PFSK-1 (cell line): ENCODE measurements around the gene ZSCAN1.

Experiments used
- FOXP2 ChIP-seq: optimal IDR thresholded peaks from 2 replicates; pipeline ENCODE3; 2011; ENCODE audit warnings: borderline replicate concordance, control low read depth, inconsistent platforms; ENCODE audit not compliant: insufficient read depth; ENCODE audit errors: extremely low read length, extremely low read depth
- POLR2AphosphoS5 ChIP-seq: IDR thresholded peaks from 2 replicates; pipeline ENCODE4 v1.6.1; 2012; ENCODE audit warnings: low read depth, mild to moderate bottlenecking, control low read depth, low read length, moderate library complexity
- SIN3A ChIP-seq: IDR thresholded peaks from 2 replicates; pipeline ENCODE4 v1.6.1; 2012; ENCODE audit warnings: mild to moderate bottlenecking, low read length, moderate library complexity, borderline replicate concordance; ENCODE audit not compliant: insufficient read depth
- TAF1 ChIP-seq: IDR thresholded peaks from 2 replicates; pipeline ENCODE4 v1.6.1; 2012; ENCODE audit warnings: low read length, control low read depth, borderline replicate concordance; ENCODE audit not compliant: insufficient read depth
- TF ChIP-seq, protein P1 (sequence below), 2 experiments: IDR thresholded peaks; 2 replicates each; pipeline versions ENCODE4 v1.6.1 to v1.8.0; 2011 to 2012; ENCODE audit warnings: low read depth in 2 of 2, low read length in 2 of 2, control low read depth in 1 of 2, inconsistent platforms in 1 of 2, mild to moderate bottlenecking in 1 of 2, moderate library complexity in 1 of 2; ENCODE audit not compliant: insufficient read depth in 1 of 2

Gene ZSCAN1

DNA sequence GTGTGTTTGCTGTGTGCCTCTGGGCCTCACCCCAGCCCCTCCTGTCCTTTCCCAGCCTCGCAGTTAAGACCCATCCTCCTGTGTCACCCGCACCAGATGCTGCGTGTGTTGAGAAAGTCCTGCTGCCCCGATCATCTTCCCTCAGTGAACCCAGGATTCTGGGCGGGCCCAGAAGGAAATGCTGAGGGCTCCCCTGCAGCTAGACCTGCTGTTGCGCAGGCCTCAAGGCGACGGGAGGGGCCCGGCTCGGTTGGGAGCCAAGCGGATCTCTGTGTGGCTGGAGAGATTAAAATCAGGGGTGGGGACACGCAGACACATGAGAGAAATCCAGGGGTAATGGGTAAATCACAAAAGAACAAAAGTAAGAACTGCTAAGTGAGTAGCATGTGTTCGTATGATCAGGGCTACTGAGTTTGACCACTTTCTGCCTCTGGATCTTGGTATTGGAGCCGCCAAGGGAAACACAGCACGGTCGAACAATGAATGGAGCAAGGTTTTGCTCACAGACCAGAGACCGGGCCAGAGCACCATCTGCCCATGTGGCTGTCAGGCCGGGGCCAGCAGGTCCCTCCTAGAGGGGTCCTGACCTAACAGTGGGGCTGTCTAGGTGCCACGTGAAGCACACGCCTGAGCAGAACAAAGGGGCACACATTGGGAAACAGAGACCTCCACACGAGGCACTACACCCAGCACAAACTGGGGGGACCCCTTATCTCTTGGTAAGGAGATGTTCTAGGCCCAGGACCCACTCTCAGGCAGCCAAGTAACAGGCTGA, 7.1 kb downstream of the ZSCAN1 start:
- no peak for TF ChIP-seq FOXP2
- no peak for TF ChIP-seq SIN3A
- no peak for TF ChIP-seq POLR2AphosphoS5
- TF ChIP-seq TAF1 = no peak
- TF ChIP-seq, protein P1, sequence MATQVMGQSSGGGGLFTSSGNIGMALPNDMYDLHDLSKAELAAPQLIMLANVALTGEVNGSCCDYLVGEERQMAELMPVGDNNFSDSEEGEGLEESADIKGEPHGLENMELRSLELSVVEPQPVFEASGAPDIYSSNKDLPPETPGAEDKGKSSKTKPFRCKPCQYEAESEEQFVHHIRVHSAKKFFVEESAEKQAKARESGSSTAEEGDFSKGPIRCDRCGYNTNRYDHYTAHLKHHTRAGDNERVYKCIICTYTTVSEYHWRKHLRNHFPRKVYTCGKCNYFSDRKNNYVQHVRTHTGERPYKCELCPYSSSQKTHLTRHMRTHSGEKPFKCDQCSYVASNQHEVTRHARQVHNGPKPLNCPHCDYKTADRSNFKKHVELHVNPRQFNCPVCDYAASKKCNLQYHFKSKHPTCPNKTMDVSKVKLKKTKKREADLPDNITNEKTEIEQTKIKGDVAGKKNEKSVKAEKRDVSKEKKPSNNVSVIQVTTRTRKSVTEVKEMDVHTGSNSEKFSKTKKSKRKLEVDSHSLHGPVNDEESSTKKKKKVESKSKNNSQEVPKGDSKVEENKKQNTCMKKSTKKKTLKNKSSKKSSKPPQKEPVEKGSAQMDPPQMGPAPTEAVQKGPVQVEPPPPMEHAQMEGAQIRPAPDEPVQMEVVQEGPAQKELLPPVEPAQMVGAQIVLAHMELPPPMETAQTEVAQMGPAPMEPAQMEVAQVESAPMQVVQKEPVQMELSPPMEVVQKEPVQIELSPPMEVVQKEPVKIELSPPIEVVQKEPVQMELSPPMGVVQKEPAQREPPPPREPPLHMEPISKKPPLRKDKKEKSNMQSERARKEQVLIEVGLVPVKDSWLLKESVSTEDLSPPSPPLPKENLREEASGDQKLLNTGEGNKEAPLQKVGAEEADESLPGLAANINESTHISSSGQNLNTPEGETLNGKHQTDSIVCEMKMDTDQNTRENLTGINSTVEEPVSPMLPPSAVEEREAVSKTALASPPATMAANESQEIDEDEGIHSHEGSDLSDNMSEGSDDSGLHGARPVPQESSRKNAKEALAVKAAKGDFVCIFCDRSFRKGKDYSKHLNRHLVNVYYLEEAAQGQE (IDR thresholded peaks at IDR 0.05; ENCODE audit: insufficient read depth in 1 of 2, low read depth in 2 of 2, low read length in 2 of 2) = no peak

DNA sequence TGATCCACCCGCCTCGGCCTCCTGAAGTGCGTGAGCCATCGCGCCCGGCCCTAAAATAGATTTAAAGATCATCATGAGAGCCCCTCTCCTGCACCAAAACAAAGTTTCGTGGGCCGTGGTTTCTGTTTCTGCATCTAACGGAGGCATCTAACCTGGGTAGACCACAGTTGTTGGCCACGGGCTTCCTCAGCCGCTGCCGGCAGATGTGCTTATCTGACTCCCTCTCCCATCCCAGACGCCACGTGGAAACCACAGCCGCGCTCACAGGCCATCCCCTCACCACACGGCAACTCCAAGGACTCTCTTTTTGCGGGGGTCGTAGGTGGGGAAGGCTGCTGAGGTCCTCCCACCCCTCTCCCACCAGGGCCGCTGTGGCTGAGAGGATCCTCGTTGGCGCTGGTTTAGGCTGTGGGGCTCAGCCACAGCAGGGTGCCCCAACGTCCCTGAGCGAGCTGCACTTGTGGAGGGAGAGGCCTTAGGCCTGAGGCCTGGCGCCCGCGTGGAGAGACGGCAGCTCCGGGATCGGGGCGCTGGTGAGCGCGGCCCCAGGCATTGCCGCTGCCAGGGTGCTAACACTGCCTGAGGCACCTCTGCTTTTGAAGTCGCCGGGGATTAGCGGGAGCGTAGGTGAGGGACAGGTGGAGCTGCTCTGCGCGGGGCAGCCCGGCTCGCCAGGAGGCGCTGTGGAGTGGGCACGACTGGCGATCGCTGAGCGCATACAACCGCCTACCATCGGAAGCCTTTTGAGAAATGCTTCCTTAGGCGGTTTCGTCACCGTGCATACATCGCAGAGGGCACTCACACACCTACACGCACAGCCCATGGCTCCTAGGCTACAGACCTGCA, 8.9 kb downstream of the ZSCAN1 start:
- TF ChIP-seq FOXP2 (no peak), POLR2AphosphoS5 (no peak), SIN3A (no peak), TAF1 (no peak)
- TF ChIP-seq, protein P1 (IDR thresholded peaks at IDR 0.05; ENCODE audit: insufficient read depth in 1 of 2, low read depth in 2 of 2, low read length in 2 of 2) = no peak

DNA sequence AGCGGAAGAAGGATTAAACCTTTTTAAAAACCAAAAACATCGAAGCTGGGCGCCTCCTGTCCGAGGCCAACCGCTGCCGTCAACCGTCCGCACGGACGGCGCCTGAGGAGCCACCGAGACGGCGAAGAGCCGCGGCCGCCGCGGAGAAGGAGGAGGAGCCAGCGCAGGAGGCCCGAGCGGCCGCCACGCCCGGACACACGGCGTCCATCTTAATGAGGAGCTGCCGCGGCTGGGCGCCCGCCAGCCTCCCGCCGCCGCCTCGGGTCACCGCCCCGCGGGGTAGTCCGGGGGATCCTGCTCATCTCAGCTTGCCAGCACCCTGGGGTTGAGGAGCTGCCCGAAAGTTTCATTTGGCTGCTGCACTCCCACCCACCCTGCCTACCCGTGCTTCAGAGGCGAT, 10.6 kb downstream of the ZSCAN1 start:
- TF ChIP-seq TAF1 (no peak), FOXP2 (no peak), SIN3A (no peak), POLR2AphosphoS5 (no peak)
- TF ChIP-seq, protein P1 (IDR thresholded peaks at IDR 0.05; ENCODE audit: insufficient read depth in 1 of 2, low read depth in 2 of 2, low read length in 2 of 2) = no peak

DNA sequence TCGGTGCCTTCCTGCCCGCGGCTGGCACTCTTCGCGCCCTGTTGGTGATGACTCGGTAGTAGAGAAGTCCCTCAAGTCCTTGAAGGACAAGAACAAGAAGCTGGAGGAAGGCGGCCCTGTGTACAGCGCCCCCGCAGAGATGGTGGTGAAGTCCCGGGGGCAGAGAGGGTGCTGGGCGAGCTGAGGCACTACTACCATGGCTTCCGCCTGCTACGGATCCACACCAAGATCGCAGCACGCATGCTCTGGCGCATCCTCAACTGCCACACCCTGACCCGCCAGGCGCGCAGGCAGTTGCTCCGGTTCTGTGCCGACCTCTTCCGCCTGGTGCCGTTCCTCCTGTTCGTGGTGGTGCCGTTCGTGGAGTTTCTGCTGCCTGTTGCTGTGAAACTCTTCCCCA, 11.1 kb downstream of the ZSCAN1 start:
- TF ChIP-seq TAF1 (no peak), FOXP2 (no peak), POLR2AphosphoS5 (no peak), SIN3A (no peak)
- TF ChIP-seq, protein P1 (IDR thresholded peaks at IDR 0.05; ENCODE audit: insufficient read depth in 1 of 2, low read depth in 2 of 2, low read length in 2 of 2) = no peak
